ENCODE results near the gene TUBB4A.

Gene TUBB4A

DNA sequence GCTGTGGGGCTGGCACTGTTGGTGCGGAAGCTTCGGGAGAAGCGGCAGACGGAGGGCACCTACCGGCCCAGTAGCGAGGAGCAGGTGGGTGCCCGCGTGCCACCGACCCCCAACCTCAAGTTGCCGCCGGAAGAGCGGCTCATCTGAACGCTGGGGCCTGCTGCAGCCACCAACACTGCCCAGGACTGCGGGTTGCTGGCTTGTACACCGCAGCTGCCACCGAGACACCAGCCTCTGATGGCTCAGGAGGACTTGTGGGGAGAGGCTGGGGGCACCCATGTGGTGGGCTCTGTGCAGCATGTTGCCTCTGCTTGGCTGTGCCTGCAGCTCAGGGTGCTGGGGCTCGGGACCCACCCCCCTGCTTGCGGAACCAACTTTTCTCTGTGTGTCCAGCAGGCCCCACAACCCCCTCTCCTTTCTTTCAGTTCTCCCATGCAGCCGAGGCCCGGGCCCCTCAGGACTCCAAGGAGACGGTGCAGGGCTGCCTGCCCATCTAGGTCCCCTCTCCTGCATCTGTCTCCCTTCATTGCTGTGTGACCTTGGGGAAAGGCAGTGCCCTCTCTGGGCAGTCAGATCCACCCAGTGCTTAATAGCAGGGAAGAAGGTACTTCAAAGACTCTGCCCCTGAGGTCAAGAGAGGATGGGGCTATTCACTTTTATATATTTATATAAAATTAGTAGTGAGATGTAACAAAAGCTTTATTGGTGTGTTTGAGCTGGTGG, 35.4 kb downstream of the TUBB4A start:
- TF ChIP-seq CTCF (IDR thresholded peaks at IDR 0.05; ENCODE audit: low read length) (no peak), EZH2 (IDR thresholded peaks at IDR 0.05; ENCODE audit: borderline replicate concordance, low read length) (no peak)
- no peaks in the 10 kb centered on the region for H3K4me1 ChIP-seq (ENCODE audit: insufficient read depth, low read length, severe bottlenecking)
- H3F3A ChIP-seq (ENCODE audit: insufficient read depth, low read length), result no peaks in the 10 kb centered on the region
- H3K9me3 ChIP-seq (ENCODE audit: low read length), result no peaks in the 10 kb centered on the region
- no peak overlapping the region for H3K9ac ChIP-seq (ENCODE audit: low read length)
- H3K27me3 ChIP-seq (ENCODE audit: insufficient read depth, low read length), result 0 out of 2 replicates have a peak, but pooled peaks cover 5% of the 10 kb centered on the region
- H3K27ac ChIP-seq (ENCODE audit: low read depth, low read length, poor library complexity, severe bottlenecking), result no peak overlapping the region
- H3K4me3 ChIP-seq (ENCODE audit: low read depth, low read length, poor library complexity, severe bottlenecking), result no peak overlapping the region
- no peak overlapping the region for H2AFZ ChIP-seq (ENCODE audit: low read length)
- no peaks in the 10 kb centered on the region for H3K9me2 ChIP-seq (ENCODE audit: low read depth, low read length)
- no peaks in the 10 kb centered on the region for H3K36me3 ChIP-seq (ENCODE audit: insufficient read depth, low read length)
- no peaks in the 10 kb centered on the region for H4K20me1 ChIP-seq (ENCODE audit: insufficient read depth, low read length)
- no peaks in the 10 kb centered on the region for H3K79me2 ChIP-seq (ENCODE audit: insufficient read depth, low read length)
- no peak overlapping the region for H3K4me2 ChIP-seq (ENCODE audit: low read length)

DNA sequence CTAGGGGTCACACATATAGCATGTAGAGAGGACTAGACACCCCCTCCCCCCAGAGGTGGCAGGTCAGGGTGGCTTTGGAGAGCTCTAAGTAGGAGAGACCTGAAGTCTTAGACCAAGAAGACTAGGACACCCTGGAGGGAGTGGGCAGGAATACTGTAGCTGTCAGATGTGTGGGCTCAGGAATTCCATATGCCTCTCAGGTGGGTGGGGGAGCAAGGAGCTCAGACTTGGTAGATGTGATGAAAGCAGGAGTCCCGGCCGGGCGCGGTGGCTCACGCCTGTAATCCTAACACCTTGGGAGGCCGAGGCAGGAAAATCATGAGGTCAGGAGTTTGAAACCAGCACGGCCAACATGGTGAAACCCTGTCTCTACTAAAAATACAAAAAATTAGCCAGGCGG, 36.4 kb downstream of the TUBB4A start:
- H2AFZ ChIP-seq (ENCODE audit: low read length), result no peak overlapping the region

DNA sequence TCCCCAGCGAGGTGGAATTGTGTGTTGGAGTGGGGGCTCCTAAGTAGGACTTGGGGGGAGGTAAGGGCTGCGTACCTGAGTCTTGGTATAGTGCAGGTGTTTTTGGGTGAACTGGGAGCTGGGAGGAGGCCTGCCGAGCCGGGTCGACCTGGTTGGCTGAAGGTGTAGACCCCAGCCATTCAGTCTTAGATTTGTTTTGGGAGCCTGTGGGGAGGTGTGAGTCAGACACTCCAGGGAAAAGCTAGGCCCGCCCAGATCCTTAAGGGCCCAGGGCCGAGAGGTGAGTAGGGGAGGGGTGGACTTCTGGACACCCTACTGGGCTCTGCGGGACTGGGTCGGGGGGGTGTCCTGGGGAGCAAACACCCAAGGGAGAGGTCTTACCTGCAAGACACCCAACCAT, 37.1 kb downstream of the TUBB4A start:
- H3K27me3 ChIP-seq (ENCODE audit: insufficient read depth, low read length), result 0 out of 2 replicates have a peak, but pooled peaks cover 5% of the 10 kb centered on the region
- H3K27ac ChIP-seq (ENCODE audit: low read depth, low read length, poor library complexity, severe bottlenecking), result no peak overlapping the region
- H3K9ac ChIP-seq (ENCODE audit: low read length), result no peak overlapping the region
- H3K4me1 ChIP-seq (ENCODE audit: insufficient read depth, low read length, severe bottlenecking), result no peaks in the 10 kb centered on the region
- H2AFZ ChIP-seq (ENCODE audit: low read length), result no peak overlapping the region
- H3K9me3 ChIP-seq (ENCODE audit: low read length), result no peaks in the 10 kb centered on the region
- H3K4me3 ChIP-seq (ENCODE audit: low read depth, low read length, poor library complexity, severe bottlenecking), result no peak overlapping the region
- no peaks in the 10 kb centered on the region for H3F3A ChIP-seq (ENCODE audit: insufficient read depth, low read length)
- no peaks in the 10 kb centered on the region for H3K79me2 ChIP-seq (ENCODE audit: insufficient read depth, low read length)
- H3K4me2 ChIP-seq (ENCODE audit: low read length), result no peak overlapping the region
- H3K36me3 ChIP-seq (ENCODE audit: insufficient read depth, low read length), result no peaks in the 10 kb centered on the region
- H3K9me2 ChIP-seq (ENCODE audit: low read depth, low read length), result no peaks in the 10 kb centered on the region
- no peaks in the 10 kb centered on the region for H4K20me1 ChIP-seq (ENCODE audit: insufficient read depth, low read length)
- TF ChIP-seq CTCF (IDR thresholded peaks at IDR 0.05; ENCODE audit: low read length) (no peak), EZH2 (IDR thresholded peaks at IDR 0.05; ENCODE audit: borderline replicate concordance, low read length) (no peak)

More for the DNA sequence above, 36.4 kb downstream of the TUBB4A start:
- no peaks in the 10 kb centered on the region for H4K20me1 ChIP-seq (ENCODE audit: insufficient read depth, low read length)
- H3K27me3 ChIP-seq (ENCODE audit: insufficient read depth, low read length), result 0 out of 2 replicates have a peak, but pooled peaks cover 5% of the 10 kb centered on the region
- no peaks in the 10 kb centered on the region for H3K79me2 ChIP-seq (ENCODE audit: insufficient read depth, low read length)
- no peak overlapping the region for H3K27ac ChIP-seq (ENCODE audit: low read depth, low read length, poor library complexity, severe bottlenecking)
- H3K9me2 ChIP-seq (ENCODE audit: low read depth, low read length), result no peaks in the 10 kb centered on the region
- H3K9me3 ChIP-seq (ENCODE audit: low read length), result no peaks in the 10 kb centered on the region
- H3K9ac ChIP-seq (ENCODE audit: low read length), result no peak overlapping the region
- TF ChIP-seq CTCF (IDR thresholded peaks at IDR 0.05; ENCODE audit: low read length) (no peak), EZH2 (IDR thresholded peaks at IDR 0.05; ENCODE audit: borderline replicate concordance, low read length) (no peak)
- H3F3A ChIP-seq (ENCODE audit: insufficient read depth, low read length), result no peaks in the 10 kb centered on the region
- no peak overlapping the region for H3K4me2 ChIP-seq (ENCODE audit: low read length)
- H3K4me1 ChIP-seq (ENCODE audit: insufficient read depth, low read length, severe bottlenecking), result no peaks in the 10 kb centered on the region
- H3K4me3 ChIP-seq (ENCODE audit: low read depth, low read length, poor library complexity, severe bottlenecking), result no peak overlapping the region
- no peaks in the 10 kb centered on the region for H3K36me3 ChIP-seq (ENCODE audit: insufficient read depth, low read length)
